ENCODE results near the gene PRMT2.

DNA sequence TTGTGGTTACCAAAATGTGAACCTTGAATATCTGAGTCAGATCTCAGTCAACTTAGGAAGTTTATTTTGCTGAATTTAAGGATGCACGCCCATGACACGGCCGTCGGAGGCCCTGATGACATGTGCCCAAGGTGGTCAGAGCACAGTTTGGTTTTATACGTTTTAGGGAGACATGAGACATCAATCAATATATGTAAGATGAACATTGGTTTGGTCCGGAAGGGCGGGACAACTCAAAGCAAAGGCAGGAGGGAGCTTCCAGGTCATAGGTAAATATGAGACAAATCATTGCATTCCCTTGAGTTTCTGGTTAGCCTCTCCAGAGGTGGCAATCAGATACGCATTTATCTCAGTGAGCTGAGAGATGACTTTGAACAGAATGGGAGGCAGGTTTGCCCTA lies 1.0 kb upstream of the PRMT2 start:
- TF ChIP-seq, protein P1, sequence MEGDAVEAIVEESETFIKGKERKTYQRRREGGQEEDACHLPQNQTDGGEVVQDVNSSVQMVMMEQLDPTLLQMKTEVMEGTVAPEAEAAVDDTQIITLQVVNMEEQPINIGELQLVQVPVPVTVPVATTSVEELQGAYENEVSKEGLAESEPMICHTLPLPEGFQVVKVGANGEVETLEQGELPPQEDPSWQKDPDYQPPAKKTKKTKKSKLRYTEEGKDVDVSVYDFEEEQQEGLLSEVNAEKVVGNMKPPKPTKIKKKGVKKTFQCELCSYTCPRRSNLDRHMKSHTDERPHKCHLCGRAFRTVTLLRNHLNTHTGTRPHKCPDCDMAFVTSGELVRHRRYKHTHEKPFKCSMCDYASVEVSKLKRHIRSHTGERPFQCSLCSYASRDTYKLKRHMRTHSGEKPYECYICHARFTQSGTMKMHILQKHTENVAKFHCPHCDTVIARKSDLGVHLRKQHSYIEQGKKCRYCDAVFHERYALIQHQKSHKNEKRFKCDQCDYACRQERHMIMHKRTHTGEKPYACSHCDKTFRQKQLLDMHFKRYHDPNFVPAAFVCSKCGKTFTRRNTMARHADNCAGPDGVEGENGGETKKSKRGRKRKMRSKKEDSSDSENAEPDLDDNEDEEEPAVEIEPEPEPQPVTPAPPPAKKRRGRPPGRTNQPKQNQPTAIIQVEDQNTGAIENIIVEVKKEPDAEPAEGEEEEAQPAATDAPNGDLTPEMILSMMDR (IDR thresholded peaks at IDR 0.05), result no peak
- no peak for TF ChIP-seq EZH2phosphoT487 (IDR thresholded peaks at IDR 0.05)
- TF ChIP-seq EZH2 (IDR thresholded peaks at IDR 0.05), result no peak
